Measurements from ENCODE around the gene RDH12. TPM values are rescaled to one million over a fixed set of nuclear protein-coding genes. Genes with fewer than 3 reads are reported as not detected.
A peak's percentile ranks its signal among the peaks of the same experiment; 100 is the strongest.

Gene RDH12
- total RNA-seq, 3 donors from 2014 or later = not detected

DNA sequence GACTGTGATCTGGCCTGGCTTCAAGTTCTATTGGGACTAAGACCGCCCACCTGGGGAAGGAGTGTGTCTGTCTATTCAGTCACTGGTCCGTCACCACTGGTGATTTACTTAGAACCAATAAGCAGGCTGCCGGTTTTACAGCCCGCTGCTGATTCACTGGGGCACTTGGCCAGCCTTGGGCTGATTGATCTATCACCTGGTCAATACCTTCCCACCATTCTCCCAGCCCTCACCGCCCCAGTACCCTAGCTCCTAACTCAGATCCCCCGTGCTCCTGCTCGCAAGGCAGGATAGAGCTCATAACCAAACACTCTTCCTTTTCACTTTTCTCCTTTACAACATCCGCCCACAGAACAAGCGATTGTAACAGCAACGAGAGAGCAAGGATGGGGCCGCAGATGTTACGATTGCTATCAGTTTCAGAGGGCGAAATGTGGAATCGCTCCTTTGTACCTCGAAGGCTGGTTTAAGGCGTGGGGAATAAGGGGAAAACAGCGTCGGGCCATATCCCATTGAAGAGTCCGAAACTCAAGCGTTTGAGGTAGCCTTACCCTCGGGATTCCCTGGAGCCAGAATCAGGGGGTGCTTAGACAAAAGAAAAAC, 6.8 kb upstream of the RDH12 start:
- TF ChIP-seq, protein P1, sequence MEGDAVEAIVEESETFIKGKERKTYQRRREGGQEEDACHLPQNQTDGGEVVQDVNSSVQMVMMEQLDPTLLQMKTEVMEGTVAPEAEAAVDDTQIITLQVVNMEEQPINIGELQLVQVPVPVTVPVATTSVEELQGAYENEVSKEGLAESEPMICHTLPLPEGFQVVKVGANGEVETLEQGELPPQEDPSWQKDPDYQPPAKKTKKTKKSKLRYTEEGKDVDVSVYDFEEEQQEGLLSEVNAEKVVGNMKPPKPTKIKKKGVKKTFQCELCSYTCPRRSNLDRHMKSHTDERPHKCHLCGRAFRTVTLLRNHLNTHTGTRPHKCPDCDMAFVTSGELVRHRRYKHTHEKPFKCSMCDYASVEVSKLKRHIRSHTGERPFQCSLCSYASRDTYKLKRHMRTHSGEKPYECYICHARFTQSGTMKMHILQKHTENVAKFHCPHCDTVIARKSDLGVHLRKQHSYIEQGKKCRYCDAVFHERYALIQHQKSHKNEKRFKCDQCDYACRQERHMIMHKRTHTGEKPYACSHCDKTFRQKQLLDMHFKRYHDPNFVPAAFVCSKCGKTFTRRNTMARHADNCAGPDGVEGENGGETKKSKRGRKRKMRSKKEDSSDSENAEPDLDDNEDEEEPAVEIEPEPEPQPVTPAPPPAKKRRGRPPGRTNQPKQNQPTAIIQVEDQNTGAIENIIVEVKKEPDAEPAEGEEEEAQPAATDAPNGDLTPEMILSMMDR (IDR thresholded peaks at IDR 0.05) = no peak
- no peak for TF ChIP-seq POLR2A (IDR thresholded peaks at IDR 0.05)
- peak in 2 of 3 donors; percentile 9 to 41 for TF ChIP-seq POLR2AphosphoS5 (IDR thresholded peaks at IDR 0.05)
- Histone ChIP-seq H3K27ac (peak overlapping the region; percentile 83 to 86), H3K4me1 (no peaks in the 10 kb centered on the region), H3K27me3 (no peaks in the 10 kb centered on the region), H3K36me3 (no peaks in the 10 kb centered on the region), H3K4me3 (peak overlapping the region; percentile 73 to 90 (median 86)), H3K9me3 (no peaks in the 10 kb centered on the region)
- peak; percentile 61 to 65 for DNase-seq (ENCODE audit: low spot score in 2 of 2)
- intact Hi-C loops (cut with DNase I; ENCODE audit: low total_unique reads) = no loop called here

DNA sequence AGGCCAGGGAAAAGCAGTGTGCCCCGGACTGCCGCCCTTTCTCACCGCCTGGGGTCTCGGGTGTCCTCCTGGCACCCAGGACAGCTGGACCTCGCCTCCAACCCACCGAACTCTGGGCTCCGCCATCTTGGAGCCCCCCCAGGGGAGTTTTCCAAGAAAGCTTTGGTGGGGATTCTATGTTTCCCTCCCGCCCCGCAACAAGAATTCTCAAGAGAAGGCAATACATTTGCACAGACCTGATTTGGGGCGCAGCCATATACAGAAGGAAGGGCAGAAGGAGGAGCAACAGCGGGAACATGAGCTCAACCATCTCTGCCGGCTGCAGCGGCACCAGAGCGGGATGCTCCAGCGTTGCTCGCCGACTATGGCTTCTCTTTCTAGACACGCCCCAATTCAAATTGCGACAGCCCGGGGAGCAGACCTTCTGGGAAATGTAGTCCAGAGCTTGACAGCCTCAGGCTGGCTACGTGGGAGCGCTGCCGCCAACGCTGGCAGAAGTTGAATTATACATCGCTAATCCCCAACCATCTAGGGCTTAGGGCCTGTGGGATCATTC, 6.2 kb upstream of the RDH12 start, which contains the start of gene RDH11:
Gene RDH11, minus strand, starts transcription at position 371 of the 556 bp plus-strand sequence. Its CDS starts 61 bp downstream, at position 310.
- Histone ChIP-seq H3K36me3 (no peaks in the 10 kb centered on the region), H3K27ac (peak within 1 kb of the TSS; percentile 83 to 86), H3K9me3 (no peaks in the 10 kb centered on the region), H3K27me3 (no peaks in the 10 kb centered on the region), H3K4me3 (peak within 1 kb of the TSS; percentile 73 to 90 (median 86)), H3K4me1 (no peaks in the 10 kb centered on the region)
- DNase-seq (ENCODE audit: low spot score in 2 of 2) = peak; percentile 84 to 87
- intact Hi-C loops (cut with DNase I; ENCODE audit: low total_unique reads) = no loop called here
- TF ChIP-seq POLR2AphosphoS5 (IDR thresholded peaks at IDR 0.05) (peak; percentile 50 to 83 (median 72)), POLR2A (IDR thresholded peaks at IDR 0.05) (peak; percentile 37)
- TF ChIP-seq, protein P1 (IDR thresholded peaks at IDR 0.05) = no peak

DNA sequence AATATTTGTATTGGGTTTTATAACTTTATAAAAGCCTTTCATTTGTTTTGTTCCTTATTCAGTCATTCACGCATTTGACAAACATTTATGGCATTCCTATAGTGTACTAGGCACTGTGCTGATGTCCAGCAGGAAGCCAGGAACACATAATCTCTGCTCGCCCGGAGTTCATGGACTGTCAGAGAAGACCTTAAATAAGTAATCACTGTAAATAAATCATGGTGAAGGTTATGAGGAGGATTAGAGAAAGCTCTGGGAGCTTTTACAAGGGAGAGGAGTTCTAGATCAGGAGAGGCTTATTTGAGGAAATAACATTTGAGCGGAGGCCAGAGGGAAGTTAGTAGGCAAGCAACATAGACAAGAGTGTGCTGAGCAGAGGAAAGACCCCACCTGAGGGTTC, 4.7 kb upstream of the RDH12 start:
- intact Hi-C loops (cut with DNase I; ENCODE audit: low total_unique reads) = no loop called here
- H3K36me3 ChIP-seq = no peaks in the 10 kb centered on the region
- no peak for DNase-seq (ENCODE audit: low spot score in 2 of 2)
- H3K9me3 ChIP-seq = no peaks in the 10 kb centered on the region
- no peak overlapping the region for H3K27ac ChIP-seq
- H3K4me1 ChIP-seq = no peaks in the 10 kb centered on the region
- H3K27me3 ChIP-seq = no peaks in the 10 kb centered on the region
- H3K4me3 ChIP-seq = no peak overlapping the region
- TF ChIP-seq POLR2A (IDR thresholded peaks at IDR 0.05) (no peak), POLR2AphosphoS5 (IDR thresholded peaks at IDR 0.05) (no peak)
- TF ChIP-seq, protein P1 (IDR thresholded peaks at IDR 0.05) = no peak

DNA sequence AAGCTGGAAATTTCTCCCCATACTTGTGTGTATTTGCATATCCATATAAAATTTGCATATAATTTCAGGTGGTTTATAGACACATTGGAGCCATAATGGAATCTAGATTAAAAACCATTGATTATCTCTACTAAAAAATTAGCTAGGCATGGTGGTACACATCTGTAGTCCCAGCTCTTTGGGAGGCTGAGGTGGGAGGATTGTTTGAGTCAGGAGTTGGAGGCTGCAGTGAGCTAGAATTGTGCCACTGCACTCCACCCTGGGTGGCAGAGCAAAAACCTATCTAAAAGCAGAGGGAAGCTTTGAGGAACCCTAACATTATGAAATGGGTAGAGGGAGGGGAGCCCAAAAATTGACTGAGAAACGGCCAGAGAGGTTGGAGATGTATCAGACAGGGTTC, 3.5 kb upstream of the RDH12 start:
- DNase-seq (ENCODE audit: low spot score in 2 of 2) = no peak
- Histone ChIP-seq H3K27me3 (no peaks in the 10 kb centered on the region), H3K4me1 (no peaks in the 10 kb centered on the region), H3K36me3 (no peaks in the 10 kb centered on the region), H3K4me3 (no peak overlapping the region), H3K9me3 (no peaks in the 10 kb centered on the region), H3K27ac (no peak overlapping the region)
- intact Hi-C loops (cut with DNase I; ENCODE audit: low total_unique reads) = no loop called here
- TF ChIP-seq, protein P1 (IDR thresholded peaks at IDR 0.05) = no peak
- TF ChIP-seq POLR2A (IDR thresholded peaks at IDR 0.05) (no peak), POLR2AphosphoS5 (IDR thresholded peaks at IDR 0.05) (no peak)

DNA sequence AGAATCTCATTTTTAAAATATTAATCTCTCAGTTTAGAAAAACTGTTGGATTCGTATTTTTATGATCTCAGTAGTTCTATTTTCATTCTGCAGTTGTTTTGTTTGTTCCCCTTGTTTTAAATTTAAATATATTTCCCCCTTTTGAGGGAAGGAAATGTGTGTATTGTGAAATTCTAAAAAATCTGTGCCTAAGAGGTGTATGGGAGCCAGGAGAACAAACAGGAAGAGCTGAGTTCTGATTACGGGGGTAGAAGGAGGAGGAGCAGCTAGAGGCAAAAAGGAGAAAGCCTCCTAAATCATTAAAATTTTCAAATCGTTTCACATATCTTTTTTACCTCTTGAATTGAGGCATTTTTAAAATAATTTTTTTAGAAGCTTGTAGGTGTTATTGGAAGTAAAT, 2.3 kb downstream of the RDH12 start:
- DNase-seq (ENCODE audit: low spot score in 2 of 2) = no peak
- Histone ChIP-seq H3K4me3 (no peak overlapping the region), H3K27ac (no peak overlapping the region), H3K4me1 (no peaks in the 10 kb centered on the region), H3K36me3 (no peaks in the 10 kb centered on the region), H3K9me3 (no peaks in the 10 kb centered on the region), H3K27me3 (no peaks in the 10 kb centered on the region)
- intact Hi-C loops (cut with DNase I; ENCODE audit: low total_unique reads) = no loop called here
- TF ChIP-seq POLR2A (IDR thresholded peaks at IDR 0.05) (no peak), POLR2AphosphoS5 (IDR thresholded peaks at IDR 0.05) (no peak)

Measured in breast epithelium (tissue), 4 donors.